ENCODE results near the gene ANKRD55. TPM values are rescaled to one million over a fixed set of nuclear protein-coding genes. Genes with fewer than 3 reads are reported as not detected.

ANKRD55 gene
- total and polyA plus RNA-seq, 2 of the 8 experiments (the other 6 are each of a cell fraction or from before 2014, with no cell fraction given), result not detected

DNA sequence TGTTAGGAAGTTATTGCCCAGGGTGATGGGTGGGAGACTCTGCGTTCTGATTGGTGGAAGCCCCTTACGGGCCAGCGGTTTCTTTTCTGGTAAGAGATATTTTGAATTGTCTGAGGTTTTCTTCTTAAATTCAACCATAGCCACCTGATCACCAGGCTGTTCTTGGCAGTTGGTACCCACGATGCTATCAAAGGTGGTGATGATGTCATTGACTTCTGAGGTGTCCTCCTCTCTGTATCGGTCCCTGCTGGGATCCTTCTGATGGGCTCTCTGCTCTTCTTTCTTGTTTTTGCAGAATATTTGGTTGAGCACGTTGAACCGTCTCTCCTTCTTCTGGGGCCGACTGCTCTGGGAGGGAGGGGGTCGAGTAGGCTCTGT, 121.7 kb downstream of the ANKRD55 start (continued):
- TF ChIP-seq, protein P1, sequence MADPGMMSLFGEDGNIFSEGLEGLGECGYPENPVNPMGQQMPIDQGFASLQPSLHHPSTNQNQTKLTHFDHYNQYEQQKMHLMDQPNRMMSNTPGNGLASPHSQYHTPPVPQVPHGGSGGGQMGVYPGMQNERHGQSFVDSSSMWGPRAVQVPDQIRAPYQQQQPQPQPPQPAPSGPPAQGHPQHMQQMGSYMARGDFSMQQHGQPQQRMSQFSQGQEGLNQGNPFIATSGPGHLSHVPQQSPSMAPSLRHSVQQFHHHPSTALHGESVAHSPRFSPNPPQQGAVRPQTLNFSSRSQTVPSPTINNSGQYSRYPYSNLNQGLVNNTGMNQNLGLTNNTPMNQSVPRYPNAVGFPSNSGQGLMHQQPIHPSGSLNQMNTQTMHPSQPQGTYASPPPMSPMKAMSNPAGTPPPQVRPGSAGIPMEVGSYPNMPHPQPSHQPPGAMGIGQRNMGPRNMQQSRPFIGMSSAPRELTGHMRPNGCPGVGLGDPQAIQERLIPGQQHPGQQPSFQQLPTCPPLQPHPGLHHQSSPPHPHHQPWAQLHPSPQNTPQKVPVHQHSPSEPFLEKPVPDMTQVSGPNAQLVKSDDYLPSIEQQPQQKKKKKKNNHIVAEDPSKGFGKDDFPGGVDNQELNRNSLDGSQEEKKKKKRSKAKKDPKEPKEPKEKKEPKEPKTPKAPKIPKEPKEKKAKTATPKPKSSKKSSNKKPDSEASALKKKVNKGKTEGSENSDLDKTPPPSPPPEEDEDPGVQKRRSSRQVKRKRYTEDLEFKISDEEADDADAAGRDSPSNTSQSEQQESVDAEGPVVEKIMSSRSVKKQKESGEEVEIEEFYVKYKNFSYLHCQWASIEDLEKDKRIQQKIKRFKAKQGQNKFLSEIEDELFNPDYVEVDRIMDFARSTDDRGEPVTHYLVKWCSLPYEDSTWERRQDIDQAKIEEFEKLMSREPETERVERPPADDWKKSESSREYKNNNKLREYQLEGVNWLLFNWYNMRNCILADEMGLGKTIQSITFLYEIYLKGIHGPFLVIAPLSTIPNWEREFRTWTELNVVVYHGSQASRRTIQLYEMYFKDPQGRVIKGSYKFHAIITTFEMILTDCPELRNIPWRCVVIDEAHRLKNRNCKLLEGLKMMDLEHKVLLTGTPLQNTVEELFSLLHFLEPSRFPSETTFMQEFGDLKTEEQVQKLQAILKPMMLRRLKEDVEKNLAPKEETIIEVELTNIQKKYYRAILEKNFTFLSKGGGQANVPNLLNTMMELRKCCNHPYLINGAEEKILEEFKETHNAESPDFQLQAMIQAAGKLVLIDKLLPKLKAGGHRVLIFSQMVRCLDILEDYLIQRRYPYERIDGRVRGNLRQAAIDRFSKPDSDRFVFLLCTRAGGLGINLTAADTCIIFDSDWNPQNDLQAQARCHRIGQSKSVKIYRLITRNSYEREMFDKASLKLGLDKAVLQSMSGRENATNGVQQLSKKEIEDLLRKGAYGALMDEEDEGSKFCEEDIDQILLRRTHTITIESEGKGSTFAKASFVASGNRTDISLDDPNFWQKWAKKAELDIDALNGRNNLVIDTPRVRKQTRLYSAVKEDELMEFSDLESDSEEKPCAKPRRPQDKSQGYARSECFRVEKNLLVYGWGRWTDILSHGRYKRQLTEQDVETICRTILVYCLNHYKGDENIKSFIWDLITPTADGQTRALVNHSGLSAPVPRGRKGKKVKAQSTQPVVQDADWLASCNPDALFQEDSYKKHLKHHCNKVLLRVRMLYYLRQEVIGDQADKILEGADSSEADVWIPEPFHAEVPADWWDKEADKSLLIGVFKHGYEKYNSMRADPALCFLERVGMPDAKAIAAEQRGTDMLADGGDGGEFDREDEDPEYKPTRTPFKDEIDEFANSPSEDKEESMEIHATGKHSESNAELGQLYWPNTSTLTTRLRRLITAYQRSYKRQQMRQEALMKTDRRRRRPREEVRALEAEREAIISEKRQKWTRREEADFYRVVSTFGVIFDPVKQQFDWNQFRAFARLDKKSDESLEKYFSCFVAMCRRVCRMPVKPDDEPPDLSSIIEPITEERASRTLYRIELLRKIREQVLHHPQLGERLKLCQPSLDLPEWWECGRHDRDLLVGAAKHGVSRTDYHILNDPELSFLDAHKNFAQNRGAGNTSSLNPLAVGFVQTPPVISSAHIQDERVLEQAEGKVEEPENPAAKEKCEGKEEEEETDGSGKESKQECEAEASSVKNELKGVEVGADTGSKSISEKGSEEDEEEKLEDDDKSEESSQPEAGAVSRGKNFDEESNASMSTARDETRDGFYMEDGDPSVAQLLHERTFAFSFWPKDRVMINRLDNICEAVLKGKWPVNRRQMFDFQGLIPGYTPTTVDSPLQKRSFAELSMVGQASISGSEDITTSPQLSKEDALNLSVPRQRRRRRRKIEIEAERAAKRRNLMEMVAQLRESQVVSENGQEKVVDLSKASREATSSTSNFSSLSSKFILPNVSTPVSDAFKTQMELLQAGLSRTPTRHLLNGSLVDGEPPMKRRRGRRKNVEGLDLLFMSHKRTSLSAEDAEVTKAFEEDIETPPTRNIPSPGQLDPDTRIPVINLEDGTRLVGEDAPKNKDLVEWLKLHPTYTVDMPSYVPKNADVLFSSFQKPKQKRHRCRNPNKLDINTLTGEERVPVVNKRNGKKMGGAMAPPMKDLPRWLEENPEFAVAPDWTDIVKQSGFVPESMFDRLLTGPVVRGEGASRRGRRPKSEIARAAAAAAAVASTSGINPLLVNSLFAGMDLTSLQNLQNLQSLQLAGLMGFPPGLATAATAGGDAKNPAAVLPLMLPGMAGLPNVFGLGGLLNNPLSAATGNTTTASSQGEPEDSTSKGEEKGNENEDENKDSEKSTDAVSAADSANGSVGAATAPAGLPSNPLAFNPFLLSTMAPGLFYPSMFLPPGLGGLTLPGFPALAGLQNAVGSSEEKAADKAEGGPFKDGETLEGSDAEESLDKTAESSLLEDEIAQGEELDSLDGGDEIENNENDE (IDR thresholded peaks at IDR 0.05; ENCODE audit: insufficient replicate concordance, low read length), result no peak
- no peak for TF ChIP-seq RAD21 (IDR thresholded peaks at IDR 0.05 in 1 of 2, conservative IDR thresholded peaks at IDR 0.05 in 1 of 2; ENCODE audit: low read depth in 2 of 2, low read length in 2 of 2)
- TF ChIP-seq TAF7 (optimal IDR thresholded peaks at IDR 0.05; ENCODE audit: borderline replicate concordance, low read depth, low read length), result no peak
- TF ChIP-seq NANOG (IDR thresholded peaks at IDR 0.05; ENCODE audit: insufficient read depth, low read depth, low read length, poor library complexity, severe bottlenecking), result no peak
- TF ChIP-seq, protein P2, sequence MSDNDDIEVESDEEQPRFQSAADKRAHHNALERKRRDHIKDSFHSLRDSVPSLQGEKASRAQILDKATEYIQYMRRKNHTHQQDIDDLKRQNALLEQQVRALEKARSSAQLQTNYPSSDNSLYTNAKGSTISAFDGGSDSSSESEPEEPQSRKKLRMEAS (IDR thresholded peaks at IDR 0.05), result no peak
- TF ChIP-seq CHD1 (IDR thresholded peaks at IDR 0.05; ENCODE audit: low read depth, low read length), result no peak
- no peak for TF ChIP-seq BCL11A (IDR thresholded peaks at IDR 0.05; ENCODE audit: low read depth in 2 of 2, low read length in 2 of 2)
- TF ChIP-seq EGR1 (IDR thresholded peaks at IDR 0.05; ENCODE audit: borderline replicate concordance, low read depth, low read length), result no peak
- no peak for TF ChIP-seq JUND (IDR thresholded peaks at IDR 0.05; ENCODE audit: low read length)
- no peak for TF ChIP-seq SUZ12 (IDR thresholded peaks at IDR 0.05; ENCODE audit: low read length)
- TF ChIP-seq CHD2 (IDR thresholded peaks at IDR 0.05; ENCODE audit: low read length), result no peak
- no peak for TF ChIP-seq CBX5 (IDR thresholded peaks at IDR 0.05; ENCODE audit: low read depth, low read length)
